ENCODE results near the gene TEX19. TPM values are rescaled to one million over a fixed set of nuclear protein-coding genes. Genes with fewer than 3 reads are reported as not detected.

Gene TEX19
- polyA plus RNA-seq, 1 donor, result not detected

GRCh38 chr17:82361885-82362633, 3.0 kb downstream of the TEX19 start:
- H3K36me3 ChIP-seq (ENCODE audit: control insufficient read depth, insufficient read depth, low read length), result no peaks in the 10 kb centered on the region
- H3K4me3 ChIP-seq (ENCODE audit: low read length), result no peak overlapping the region
- no peak for DNase-seq
- peaks cover 12% of the 10 kb centered on the region for H3K27me3 ChIP-seq (ENCODE audit: control insufficient read depth, insufficient read depth, low read length)
- no peak overlapping the region for H3K27ac ChIP-seq (ENCODE audit: low read length)
- H3K4me1 ChIP-seq (ENCODE audit: control insufficient read depth, insufficient read depth, low read length), result peaks cover 4% of the 10 kb centered on the region
- H3K9me3 ChIP-seq (ENCODE audit: control insufficient read depth, low read depth, low read length), result peaks cover 3% of the 10 kb centered on the region
- no CpG with 5 or more reads among the region's 6 CpGs for WGBS (ENCODE audit: insufficient coverage, low lambda C conversion rate)

- no peak for DNase-seq
- WGBS (ENCODE audit: insufficient coverage, low lambda C conversion rate), result no CpG with 5 or more reads among the region's 6 CpGs
- Histone ChIP-seq H3K36me3 (ENCODE audit: control insufficient read depth, insufficient read depth, low read length) (no peaks in the 10 kb centered on the region), H3K4me3 (ENCODE audit: low read length) (no peak overlapping the region), H3K27ac (ENCODE audit: low read length) (no peak overlapping the region), H3K9me3 (ENCODE audit: control insufficient read depth, low read depth, low read length) (peaks cover under 1% of the 10 kb centered on the region), H3K27me3 (ENCODE audit: control insufficient read depth, insufficient read depth, low read length) (peaks cover 19% of the 10 kb centered on the region), H3K4me1 (ENCODE audit: control insufficient read depth, insufficient read depth, low read length) (peaks cover 9% of the 10 kb centered on the region)
These were observed 6.7 kb downstream of the TEX19 start for GRCh38 chr17:82365606-82366295.

GRCh38 chr17:82366749-82367148, 7.7 kb downstream of the TEX19 start:
- Histone ChIP-seq H3K9me3 (ENCODE audit: control insufficient read depth, low read depth, low read length) (peaks cover 6% of the 10 kb centered on the region), H3K4me1 (ENCODE audit: control insufficient read depth, insufficient read depth, low read length) (peaks cover 11% of the 10 kb centered on the region), H3K27me3 (ENCODE audit: control insufficient read depth, insufficient read depth, low read length) (peaks cover 26% of the 10 kb centered on the region), H3K4me3 (ENCODE audit: low read length) (no peak overlapping the region), H3K27ac (ENCODE audit: low read length) (no peak overlapping the region), H3K36me3 (ENCODE audit: control insufficient read depth, insufficient read depth, low read length) (no peaks in the 10 kb centered on the region)
- DNase-seq, result peak; percentile 36 to 51
- WGBS (ENCODE audit: insufficient coverage, low lambda C conversion rate), result no CpG with 5 or more reads among the region's 7 CpGs

DNA sequence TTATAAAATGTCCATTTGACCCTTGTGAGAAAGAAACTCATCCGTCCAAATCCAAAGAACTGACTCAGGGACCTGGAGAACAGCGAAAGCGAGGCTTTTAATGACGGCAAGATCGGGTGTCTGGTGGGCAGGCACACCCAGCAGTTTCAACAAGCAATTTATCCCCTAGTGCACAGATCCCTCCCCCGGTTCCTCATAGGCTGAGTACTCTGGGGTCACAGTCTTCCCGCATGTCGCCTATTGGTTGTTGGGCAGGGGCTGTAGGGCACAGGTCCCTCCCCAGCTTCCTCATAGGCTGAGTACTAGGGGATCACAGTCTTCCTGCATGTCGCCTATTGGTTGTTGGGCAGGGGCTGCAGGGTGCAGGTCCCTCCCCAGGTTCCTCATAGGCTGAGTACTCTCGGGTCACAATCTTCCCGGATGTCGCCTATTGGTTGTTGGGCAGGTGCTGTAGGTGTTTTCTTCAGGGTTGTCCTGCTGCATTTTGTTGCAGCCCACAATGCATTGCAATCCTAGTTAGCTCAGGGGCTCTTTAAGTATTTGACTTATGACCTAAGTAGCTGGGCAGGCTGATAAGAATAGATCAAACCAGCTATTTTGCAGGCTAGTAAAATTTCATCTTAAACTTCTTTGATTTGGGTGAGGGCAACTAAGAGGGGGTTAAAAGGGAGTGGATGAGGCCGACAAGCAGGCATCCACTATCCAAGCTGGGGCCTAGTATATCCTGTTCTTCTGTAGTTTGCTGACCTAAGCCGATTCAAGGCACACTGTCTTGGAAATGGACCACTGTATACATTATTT, 8.9 kb downstream of the TEX19 start:
- H3K27me3 ChIP-seq (ENCODE audit: control insufficient read depth, insufficient read depth, low read length), result peaks cover 38% of the 10 kb centered on the region
- H3K36me3 ChIP-seq (ENCODE audit: control insufficient read depth, insufficient read depth, low read length), result no peaks in the 10 kb centered on the region
- no peak overlapping the region for H3K4me3 ChIP-seq (ENCODE audit: low read length)
- no peak overlapping the region for H3K27ac ChIP-seq (ENCODE audit: low read length)
- peaks cover 9% of the 10 kb centered on the region for H3K9me3 ChIP-seq (ENCODE audit: control insufficient read depth, low read depth, low read length)
- no CpG with 5 or more reads among the region's 14 CpGs for WGBS (ENCODE audit: insufficient coverage, low lambda C conversion rate)
- H3K4me1 ChIP-seq (ENCODE audit: control insufficient read depth, insufficient read depth, low read length), result peaks cover 11% of the 10 kb centered on the region
- DNase-seq, result no peak

DNA sequence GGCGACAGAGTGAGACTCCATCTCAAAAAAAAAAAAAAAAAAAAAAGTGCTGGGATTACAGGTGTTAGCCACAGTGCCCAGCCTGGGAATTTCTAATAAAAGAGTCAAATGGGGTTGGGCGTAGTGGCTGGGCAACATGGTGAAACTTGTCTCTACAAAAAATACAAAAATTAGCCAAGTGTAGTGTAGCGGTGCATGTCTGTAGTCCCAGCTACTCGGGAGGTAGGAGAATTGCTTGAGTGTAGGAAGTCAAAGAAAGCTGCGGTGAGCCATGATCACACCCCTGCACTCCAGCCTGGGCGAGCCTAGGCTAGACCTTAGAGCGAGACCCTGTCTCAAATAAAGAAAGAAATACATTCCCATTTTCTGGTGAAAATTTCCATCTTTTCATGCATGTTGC, 10.2 kb downstream of the TEX19 start:
- DNase-seq, result no peak
- Histone ChIP-seq H3K36me3 (ENCODE audit: control insufficient read depth, insufficient read depth, low read length) (no peaks in the 10 kb centered on the region), H3K27ac (ENCODE audit: low read length) (no peak overlapping the region), H3K4me1 (ENCODE audit: control insufficient read depth, insufficient read depth, low read length) (peaks cover 11% of the 10 kb centered on the region), H3K4me3 (ENCODE audit: low read length) (no peak overlapping the region), H3K9me3 (ENCODE audit: control insufficient read depth, low read depth, low read length) (peaks cover 10% of the 10 kb centered on the region), H3K27me3 (ENCODE audit: control insufficient read depth, insufficient read depth, low read length) (peaks cover 49% of the 10 kb centered on the region)
- whole genome bisulfite sequencing (ENCODE audit: insufficient coverage, low lambda C conversion rate), result no CpG with 5 or more reads among the region's 7 CpGs

DNA sequence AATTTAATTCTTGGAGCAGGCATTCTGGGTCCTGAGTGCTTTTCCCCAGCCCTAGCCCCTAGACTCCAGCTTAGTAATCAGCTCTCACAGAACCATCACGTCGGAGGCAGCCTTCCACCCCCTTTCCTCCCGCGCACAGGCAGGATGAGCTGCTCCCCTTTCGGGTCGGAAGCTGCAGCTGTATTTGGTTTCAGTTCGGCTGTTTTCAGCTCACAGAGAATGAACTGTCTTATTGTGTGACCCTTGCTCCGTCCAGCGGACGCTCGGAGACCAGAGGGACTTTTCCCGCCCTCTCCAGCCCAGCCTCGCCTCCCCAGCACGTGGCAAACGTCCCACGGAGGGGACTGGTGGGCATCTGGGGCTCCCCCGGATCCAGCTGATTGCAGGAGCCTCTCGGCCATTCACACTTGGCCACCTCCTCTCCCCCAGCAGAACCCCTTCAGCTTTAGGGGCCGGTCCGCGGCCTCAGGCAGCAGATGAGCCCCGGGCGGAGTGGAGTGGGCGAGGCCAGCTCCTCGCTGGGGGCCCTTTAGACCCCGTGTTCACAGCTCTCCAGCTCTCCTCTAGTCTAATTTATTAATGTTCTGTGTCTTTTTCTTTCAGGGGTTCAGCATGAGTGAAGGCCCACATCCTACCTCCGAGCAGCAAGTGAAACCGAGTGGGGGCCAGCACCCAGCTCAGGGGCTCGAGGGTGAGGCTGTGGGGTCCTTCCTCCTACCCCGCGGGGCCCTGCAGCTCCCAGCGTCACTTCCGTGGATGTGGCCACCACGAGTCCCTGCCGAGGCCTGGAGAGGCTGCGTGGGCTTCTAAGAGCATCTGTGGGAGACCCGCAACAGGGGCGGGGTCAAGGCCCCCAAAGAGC, 11.7 kb downstream of the TEX19 start:
- 18% methylated on average over 2 of the region's 38 CpGs for WGBS (ENCODE audit: insufficient coverage, low lambda C conversion rate)
- peaks cover 11% of the 10 kb centered on the region for H3K4me1 ChIP-seq (ENCODE audit: control insufficient read depth, insufficient read depth, low read length)
- H3K27ac ChIP-seq (ENCODE audit: low read length), result no peak overlapping the region
- no peaks in the 10 kb centered on the region for H3K36me3 ChIP-seq (ENCODE audit: control insufficient read depth, insufficient read depth, low read length)
- peaks cover 63% of the 10 kb centered on the region for H3K27me3 ChIP-seq (ENCODE audit: control insufficient read depth, insufficient read depth, low read length)
- H3K9me3 ChIP-seq (ENCODE audit: control insufficient read depth, low read depth, low read length), result peaks cover 14% of the 10 kb centered on the region
- no peak for DNase-seq
- no peak overlapping the region for H3K4me3 ChIP-seq (ENCODE audit: low read length)

DNA sequence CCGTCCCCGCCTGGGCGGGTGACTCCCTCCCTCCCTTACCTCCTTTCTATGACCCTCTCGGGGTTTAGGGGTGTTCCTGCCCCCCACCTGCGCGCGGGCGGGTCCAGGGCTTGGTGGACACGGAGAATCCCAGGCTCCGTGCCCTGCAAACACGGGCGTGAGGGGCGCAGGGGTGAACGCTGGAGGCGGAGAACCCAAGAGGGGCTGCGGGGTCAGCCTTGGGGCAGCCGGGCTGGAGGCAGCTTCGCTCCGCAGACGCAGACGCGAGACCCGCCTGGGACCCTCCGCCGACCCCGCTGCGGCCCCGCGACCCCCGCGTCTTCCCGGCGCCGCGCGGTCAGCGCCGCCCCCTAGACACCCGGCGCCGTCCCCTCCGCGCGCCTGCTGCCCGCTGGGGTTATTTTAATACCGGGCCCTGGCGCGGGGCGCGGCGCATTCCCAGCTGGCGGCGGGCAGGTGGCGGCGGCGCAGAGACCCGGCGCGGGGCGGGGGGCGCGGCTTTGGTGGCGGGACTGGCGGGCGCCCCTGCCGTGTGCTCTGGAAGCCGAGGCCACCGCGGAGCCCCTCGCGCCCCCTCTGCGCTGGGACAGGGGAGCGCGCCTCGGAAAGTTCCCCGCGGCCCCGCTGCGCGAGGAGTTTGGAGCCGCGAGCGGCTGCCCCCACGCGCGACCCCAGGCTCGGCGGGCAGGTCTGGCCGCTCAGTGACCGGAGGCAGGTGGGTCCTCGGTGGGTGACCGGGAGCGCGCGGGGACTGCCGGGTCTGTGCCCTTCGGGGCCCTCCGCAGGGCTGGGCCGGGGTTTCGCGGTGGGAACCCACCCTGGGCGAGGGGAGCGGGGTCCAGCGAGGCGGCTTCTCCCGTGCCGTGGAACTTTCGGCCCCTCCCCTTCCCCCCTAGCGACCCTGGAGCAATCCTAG, 12.5 kb downstream of the TEX19 start, which contains the start of gene UTS2R:
TSS of gene UTS2R (plus strand) at position 433 of the 916 bp plus-strand sequence. CDS start 2,560 bp downstream, outside the sequence.
- no CpG with 5 or more reads among the region's 109 CpGs for WGBS (ENCODE audit: insufficient coverage, low lambda C conversion rate)
- H3K9me3 ChIP-seq (ENCODE audit: control insufficient read depth, low read depth, low read length), result peaks cover 18% of the 10 kb centered on the region
- H3K36me3 ChIP-seq (ENCODE audit: control insufficient read depth, insufficient read depth, low read length), result no peaks in the 10 kb centered on the region
- no peak within 1 kb of the TSS for H3K27ac ChIP-seq (ENCODE audit: low read length)
- H3K4me1 ChIP-seq (ENCODE audit: control insufficient read depth, insufficient read depth, low read length), result peaks cover 11% of the 10 kb centered on the region
- H3K4me3 ChIP-seq (ENCODE audit: low read length), result no peak within 1 kb of the TSS
- peaks cover 71% of the 10 kb centered on the region for H3K27me3 ChIP-seq (ENCODE audit: control insufficient read depth, insufficient read depth, low read length)
- DNase-seq, result no peak

- peaks cover 5% of the 10 kb centered on the region for H3K4me1 ChIP-seq (ENCODE audit: control insufficient read depth, insufficient read depth, low read length)
- H3K36me3 ChIP-seq (ENCODE audit: control insufficient read depth, insufficient read depth, low read length), result no peaks in the 10 kb centered on the region
- 61% methylated on average over 3 of the region's 41 CpGs for WGBS (ENCODE audit: insufficient coverage, low lambda C conversion rate)
- peaks cover 72% of the 10 kb centered on the region for H3K27me3 ChIP-seq (ENCODE audit: control insufficient read depth, insufficient read depth, low read length)
- H3K4me3 ChIP-seq (ENCODE audit: low read length), result no peak overlapping the region
- H3K27ac ChIP-seq (ENCODE audit: low read length), result no peak overlapping the region
- no peak for DNase-seq
- peaks cover 18% of the 10 kb centered on the region for H3K9me3 ChIP-seq (ENCODE audit: control insufficient read depth, low read depth, low read length)
These were observed 13.4 kb downstream of the TEX19 start for GRCh38 chr17:82372249-82373071.

Data from large intestine (tissue), 3 donors.